ENCODE data around the gene RANBP3. TPM values are rescaled to one million over a fixed set of nuclear protein-coding genes. Genes with fewer than 3 reads are reported as not detected.
A peak's percentile ranks its signal among the peaks of the same experiment; 100 is the strongest.

RANBP3 gene
- total and polyA plus RNA-seq, 12 donors = 55.0 to 179 (median 81.1) TPM

GRCh38 chr19:5896365-5897076, 81.4 kb downstream of the RANBP3 start:
- Histone ChIP-seq H3K36me3 (replicated peaks in 1 of 2) (peaks cover 0 to 25% of the 10 kb centered on the region in 2 donors), H3K4me3 (no peak overlapping the region), H3K27me3 (no peaks in the 10 kb centered on the region), H3K27ac (peak overlapping the region in 3 of 5 donors; percentile 75 to 98 (median 94)), H3K4me1 (replicated peaks in 1 of 2) (peaks cover 19 to 54% of the 10 kb centered on the region in 2 donors), H3K9me3 (replicated peaks in 1 of 3) (no peaks in the 10 kb centered on the region)
- peak in 1 of 7 donors; percentile 33 for DNase-seq
- TF ChIP-seq CTCF (IDR thresholded peaks at IDR 0.05) (no peak), POLR2A (IDR thresholded peaks at IDR 0.05) (no peak)
- WGBS, 4 donors = 83 to 88% (median 85%) methylated on average over 23 to 29 of the region's 29 CpGs
- intact Hi-C loops (cut with DNase I) = no loop called here

GRCh38 chr19:5895890-5896289, 82.0 kb downstream of the RANBP3 start:
- TF ChIP-seq POLR2A (IDR thresholded peaks at IDR 0.05) (no peak), CTCF (IDR thresholded peaks at IDR 0.05) (no peak)

GRCh38 chr19:5895409-5895808, 82.5 kb downstream of the RANBP3 start:
- Histone ChIP-seq H3K4me1 (replicated peaks in 1 of 2) (peaks cover 19 to 46% of the 10 kb centered on the region in 2 donors), H3K27ac (peak overlapping the region; percentile 75 to 98 (median 83)), H3K4me3 (no peak overlapping the region), H3K27me3 (no peaks in the 10 kb centered on the region), H3K9me3 (replicated peaks in 1 of 3) (no peaks in the 10 kb centered on the region), H3K36me3 (replicated peaks in 1 of 2) (peaks cover 0 to 25% of the 10 kb centered on the region in 2 donors)
- WGBS, 4 donors = 23 to 40% (median 35%) methylated on average over 8 to 15 of the region's 15 CpGs; no CpG with 5 or more reads in 1 of the 4 donors
- intact Hi-C loops (cut with DNase I) = no loop called here
- TF ChIP-seq POLR2A (IDR thresholded peaks at IDR 0.05) = peak in 1 of 2 donors; percentile 60
- no peak for TF ChIP-seq CTCF (IDR thresholded peaks at IDR 0.05)
- peak; percentile 87 to 95 (median 91) for DNase-seq

More at GRCh38 chr19:5895890-5896289, 82.0 kb downstream of the RANBP3 start:
- DNase-seq = peak; percentile 78 to 89 (median 83)
- 39 to 71% (median 54%) methylated on average over 5 to 8 of the region's 8 CpGs for WGBS, 4 donors
- intact Hi-C loops (cut with DNase I) = no loop called here
- no peak overlapping the region for H3K4me3 ChIP-seq
- H3K27me3 ChIP-seq = no peaks in the 10 kb centered on the region
- H3K36me3 ChIP-seq (replicated peaks in 1 of 2) = peaks cover 0 to 25% of the 10 kb centered on the region in 2 donors
- peak overlapping the region; percentile 69 to 98 (median 75) for H3K27ac ChIP-seq
- no peaks in the 10 kb centered on the region for H3K9me3 ChIP-seq (replicated peaks in 1 of 3)
- peaks cover 19 to 48% of the 10 kb centered on the region in 2 donors for H3K4me1 ChIP-seq (replicated peaks in 1 of 2)

- DNase-seq = peak; percentile 78 to 91 (median 85)
- WGBS, 4 donors = 48 to 49% (median 49%) methylated on average over 11 to 28 of the region's 28 CpGs; no CpG with 5 or more reads in 1 of the 4 donors
- H3K36me3 ChIP-seq (replicated peaks in 1 of 2) = peaks cover 0 to 25% of the 10 kb centered on the region in 2 donors
- H3K27ac ChIP-seq = peak overlapping the region; percentile 75 to 98 (median 83)
- H3K4me1 ChIP-seq (replicated peaks in 1 of 2) = peaks cover 19 to 46% of the 10 kb centered on the region in 2 donors
- no peaks in the 10 kb centered on the region for H3K9me3 ChIP-seq (replicated peaks in 1 of 3)
- TF ChIP-seq POLR2A (IDR thresholded peaks at IDR 0.05) (no peak), CTCF (IDR thresholded peaks at IDR 0.05) (no peak)
- H3K27me3 ChIP-seq = no peaks in the 10 kb centered on the region
- intact Hi-C loops (cut with DNase I) = loop anchor here in 1 of 2 donors (5.0 kb wide), 1 partner anchor 88 kb away; the partner anchor contains the start of gene NRTN
- H3K4me3 ChIP-seq = no peak overlapping the region
Observed at GRCh38 chr19:5894704-5895349, 83.1 kb downstream of the RANBP3 start.

Data from adrenal gland (tissue), 12 donors.